ENCODE measurements around the gene C22orf42.

- TF ChIP-seq CTCF (IDR thresholded peaks at IDR 0.05) (no peak), POLR2A (IDR thresholded peaks at IDR 0.05) (no peak), POLR2AphosphoS5 (IDR thresholded peaks at IDR 0.05; ENCODE audit: insufficient read depth in 1 of 2, low read depth in 1 of 2) (no peak)
These were observed 31.2 kb downstream of the C22orf42 start for GRCh38 chr22:32127904-32128303.
